GM18517 (cell line): ENCODE data around the gene ARID4B.
"Not testable (repeated sequence)": the region's sequence is repeated elsewhere in the genome, so short reads cannot be mapped to it uniquely, and the experiment has no call there.

ENCODE experiments used
- ATAC-seq: cut with Tn5 transposase; IDR thresholded peaks from one replicate; pipeline ENCODE4 v1.9.1; 2021; ENCODE audit warnings: mild to moderate bottlenecking, moderate library complexity; ENCODE audit not compliant: unreplicated experiment

Gene ARID4B

DNA sequence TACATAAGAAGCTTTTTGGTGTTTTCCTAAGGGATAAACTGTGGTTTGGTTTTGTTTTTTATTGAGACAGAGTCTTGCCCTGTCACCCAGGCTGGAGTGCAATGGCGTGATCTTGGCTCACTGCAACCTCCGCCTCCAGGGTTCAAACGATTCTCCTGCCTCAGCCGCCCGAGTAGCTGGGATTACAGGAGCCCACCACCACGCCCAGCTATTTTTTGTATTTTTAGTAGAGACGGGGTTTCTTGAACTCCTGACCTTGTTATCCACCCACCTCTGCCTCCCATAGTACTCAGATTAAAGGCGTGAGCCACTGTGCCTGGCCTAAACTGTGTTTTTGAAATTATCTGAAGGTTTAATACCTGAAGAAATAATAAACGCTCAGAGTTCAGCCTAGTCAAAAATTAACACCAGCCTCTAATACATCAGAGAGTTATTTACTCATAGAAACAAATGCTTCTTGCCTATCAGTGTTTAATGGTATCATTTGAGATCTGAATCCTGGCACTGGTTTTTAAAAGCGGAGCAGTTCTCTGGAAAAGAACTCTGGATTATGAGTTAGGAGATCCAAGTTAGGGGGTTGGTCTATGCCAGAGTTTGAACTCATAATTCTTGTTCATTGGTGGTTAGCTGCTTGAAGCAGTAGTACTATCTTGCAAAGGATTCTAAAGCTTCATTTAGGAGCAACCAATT lies 28.7 kb downstream of the ARID4B start:
- ATAC-seq = no peak

DNA sequence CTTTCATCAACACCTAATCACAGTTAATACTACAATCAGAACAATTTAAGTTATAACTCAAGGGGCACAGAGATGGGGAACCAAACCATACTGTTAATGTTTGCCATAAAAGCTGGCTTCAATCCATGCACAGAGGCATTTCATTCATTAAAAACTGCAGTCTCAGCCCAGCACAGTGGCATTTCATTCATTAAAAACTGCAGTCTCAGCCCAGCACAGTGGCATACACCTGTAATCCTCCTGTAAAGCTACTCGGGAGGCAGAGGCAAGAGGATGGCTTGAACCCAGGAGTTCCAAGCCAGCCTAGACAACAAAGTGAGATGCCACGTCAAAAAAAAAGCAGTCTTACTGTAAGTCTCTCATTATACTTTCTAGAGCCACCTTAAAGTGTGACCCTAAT lies 29.2 kb downstream of the ARID4B start:
- no peak for ATAC-seq

- ATAC-seq = no peak
Observed at GRCh38 chr1:235297579-235297978, 30.4 kb downstream of the ARID4B start.

GRCh38 chr1:235296729-235297128 lies 31.2 kb downstream of the ARID4B start:
- no peak for ATAC-seq

- ATAC-seq = no peak
Observed at GRCh38 chr1:235295902-235296350, 32.1 kb downstream of the ARID4B start.

GRCh38 chr1:235293322-235293942 lies 34.5 kb downstream of the ARID4B start:
- ATAC-seq = no peak

DNA sequence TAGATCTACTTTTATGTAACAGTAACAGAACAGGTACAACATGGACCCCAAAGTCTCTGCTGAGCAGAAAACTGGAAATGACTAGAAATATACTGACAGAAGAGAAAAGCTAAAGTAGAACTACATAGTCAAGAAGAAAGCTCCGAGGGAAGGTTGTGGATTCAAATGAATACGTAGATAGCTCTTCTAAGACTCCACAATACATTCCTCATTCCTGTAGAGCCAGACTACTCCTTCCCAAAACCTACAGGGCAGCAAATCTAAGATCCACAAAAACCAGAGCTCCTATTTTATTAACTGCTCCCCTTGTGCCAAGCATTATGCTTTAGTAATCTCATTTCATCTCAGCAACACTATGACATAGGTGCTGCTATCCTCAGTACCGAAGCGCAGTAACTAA lies 35.2 kb downstream of the ARID4B start:
- no peak for ATAC-seq

DNA sequence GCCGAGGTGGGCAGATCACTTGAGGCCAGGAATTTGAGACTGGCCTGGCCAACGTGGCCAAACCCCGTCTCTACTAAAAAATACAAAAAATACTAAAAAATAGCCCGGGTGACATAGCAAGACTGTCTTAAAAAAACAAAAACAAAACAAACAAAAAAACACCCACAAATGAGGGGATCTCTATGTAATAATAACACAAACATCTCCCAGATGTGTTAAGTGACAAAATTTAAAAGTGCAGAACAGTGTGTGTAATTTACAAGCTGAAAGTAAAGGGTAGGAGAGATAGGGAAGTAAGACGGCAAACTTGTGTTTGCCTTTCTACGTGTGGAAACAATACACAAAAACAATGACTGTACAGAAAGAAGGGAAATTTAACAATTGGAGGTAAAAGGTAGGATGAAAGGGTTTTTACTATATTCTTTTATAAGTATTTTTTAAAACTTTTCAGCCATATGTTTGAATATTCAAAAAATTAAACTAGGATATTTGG lies 36.3 kb downstream of the ARID4B start:
- ATAC-seq = no peak

- no peak for ATAC-seq
Observed at GRCh38 chr1:235290740-235291502, 37.1 kb downstream of the ARID4B start.

GRCh38 chr1:235289859-235290739 lies 37.9 kb downstream of the ARID4B start:
- no peak for ATAC-seq

GRCh38 chr1:235287208-235287882 lies 40.6 kb downstream of the ARID4B start:
- no peak for ATAC-seq

DNA sequence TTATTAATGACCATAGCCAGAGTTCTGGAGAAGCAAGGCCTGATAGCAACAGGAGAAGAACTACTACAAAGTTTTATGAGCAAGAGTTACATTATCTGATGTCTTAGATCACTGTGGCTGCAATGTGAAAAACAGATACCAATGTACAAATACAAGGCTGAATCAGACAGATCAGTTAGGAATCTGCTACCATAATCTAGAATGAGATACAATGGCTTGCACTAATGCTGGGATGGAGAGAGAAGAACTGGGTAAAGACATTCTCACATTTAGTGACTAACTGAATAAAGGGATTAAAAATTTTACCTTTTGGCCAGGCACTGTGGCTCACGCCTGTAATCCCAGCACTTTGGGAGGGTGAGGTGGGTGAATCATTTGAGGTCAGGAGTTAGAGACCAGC lies 41.3 kb downstream of the ARID4B start:
- no peak for ATAC-seq

GRCh38 chr1:235284231-235284769 lies 43.7 kb downstream of the ARID4B start:
- no peak for ATAC-seq

GRCh38 chr1:235283636-235284035 lies 44.3 kb downstream of the ARID4B start:
- ATAC-seq = not testable (repeated sequence)

DNA sequence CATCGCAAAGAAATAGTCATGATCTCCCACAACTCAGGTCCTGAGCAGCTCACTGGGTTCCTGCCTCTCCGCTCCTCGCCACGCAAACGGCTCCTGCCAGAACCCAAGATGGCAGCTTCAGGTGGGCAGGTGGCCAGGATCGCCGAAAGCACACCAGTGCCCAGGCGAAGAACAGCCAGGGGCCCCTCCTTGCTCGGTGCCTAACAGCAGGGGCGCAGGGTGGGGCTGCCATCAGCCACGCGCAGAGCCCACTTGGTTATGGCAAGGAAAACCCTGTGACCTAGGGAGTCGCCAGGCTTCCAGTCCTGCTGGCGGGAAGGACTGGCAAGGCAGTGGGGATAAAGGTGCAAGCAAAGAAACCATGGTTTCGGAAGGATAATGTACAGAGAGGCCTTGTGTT lies 47.5 kb downstream of the ARID4B start:
- no peak for ATAC-seq

DNA sequence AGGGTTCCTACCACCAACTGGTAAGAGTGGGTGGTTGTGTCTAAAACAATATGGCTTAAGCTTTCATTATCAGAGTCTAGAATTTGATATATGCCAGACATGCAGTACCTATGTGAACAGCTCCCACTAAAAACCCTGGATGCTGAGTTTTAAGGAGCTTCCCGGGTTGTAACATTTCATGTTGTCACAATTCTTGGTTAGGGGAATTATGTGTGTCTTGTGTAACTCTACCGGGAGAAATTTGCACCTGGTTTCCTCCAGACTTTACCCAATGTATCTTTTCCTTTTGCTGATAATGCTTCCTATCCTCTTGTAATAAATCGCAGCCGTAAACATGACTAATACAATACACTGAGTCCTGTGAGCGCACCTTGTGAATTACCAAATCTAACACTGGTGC lies 48.3 kb downstream of the ARID4B start:
- ATAC-seq = no peak

- ATAC-seq = no peak
Observed at GRCh38 chr1:235278915-235279292, 49.1 kb downstream of the ARID4B start.

DNA sequence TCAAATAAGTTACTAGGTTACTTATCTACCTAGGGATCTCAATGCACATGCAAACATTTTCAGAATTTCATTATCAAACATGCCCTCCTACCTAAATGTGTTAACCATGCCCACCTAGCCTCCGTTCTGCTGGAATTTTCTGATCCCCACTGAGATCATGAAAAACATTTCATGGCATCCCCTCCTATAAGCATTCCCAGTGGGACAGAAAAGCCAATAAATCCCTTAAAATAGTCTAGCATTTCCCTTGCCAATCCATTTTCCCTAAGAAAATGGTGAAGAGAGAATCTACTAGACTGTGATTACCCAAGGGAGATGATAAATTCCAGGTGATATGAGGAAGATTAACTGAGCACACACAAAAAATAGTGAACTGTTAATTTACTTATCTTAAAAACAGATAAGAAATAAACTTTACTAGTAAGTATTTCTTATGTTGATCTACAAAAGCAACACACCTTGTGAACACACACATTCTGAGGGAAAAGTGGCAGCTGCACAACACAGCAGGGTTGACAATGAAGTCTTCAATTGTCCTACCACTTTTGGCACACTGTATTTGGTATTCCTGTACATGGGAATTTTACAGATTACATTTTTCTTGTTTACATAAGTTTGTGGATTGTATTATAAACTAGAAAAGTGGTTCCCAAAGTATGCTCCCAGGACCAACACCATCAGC lies 49.6 kb downstream of the ARID4B start:
- no peak for ATAC-seq

GRCh38 chr1:235277709-235278108 lies 50.3 kb downstream of the ARID4B start:
- no peak for ATAC-seq
